K562 (cell line): ENCODE data around the gene PRKCE. TPM values are rescaled to one million over a fixed set of nuclear protein-coding genes. Genes with fewer than 3 reads are reported as not detected.

Source experiments
- ARID2 ChIP-seq: fragments of 450-650 bp; IDR thresholded peaks from 2 replicates; pipeline ENCODE4 v1.6.1; 2017; ENCODE audit warnings: antibody characterized with exemption, mild to moderate bottlenecking
- CBX3 ChIP-seq, 2 experiments: IDR thresholded peaks; 1 replicate in 1 of 2; 2 replicates in 1 of 2; pipeline ENCODE4 v1.6.1; 2012; ENCODE audit warnings: inconsistent platforms in 2 of 2, low read length in 2 of 2, borderline replicate concordance in 1 of 2, control low read depth in 1 of 2
- SMC3 ChIP-seq: conservative IDR thresholded peaks from 2 replicates; pipeline ENCODE4 v1.6.1; 2011; ENCODE audit warnings: low read depth, low read length, improper control_type of control experiment; ENCODE audit not compliant: insufficient read depth
- STAG1 ChIP-seq: sonication (generic); formaldehyde crosslinking; IDR thresholded peaks from 2 replicates; pipeline ENCODE4 v1.5.0; 2020; ENCODE audit warnings: missing genetic modification reagents, borderline replicate concordance
- ZNF589 ChIP-seq: fragments of 200-800 bp; sonication (Bioruptor generic); IDR thresholded peaks from 2 replicates; pipeline ENCODE4 v1.6.1; 2016; ENCODE audit warnings: low read depth, missing genetic modification characterization, missing compliant biosample characterization
- polyA plus RNA-seq, 8 experiments: library from polyadenylated mRNA; depleted of rRNA in 4 of 8; stranded (reverse) in 5 of 8; unstranded in 3 of 8; fragments of >200 nt; fragmentation: Nextera tagmentation in 2 of 8; fragmentation: Illumina TruSeq in 1 of 8; extraction: Ambion mirVana in 2 of 8; extraction: Trizol in 1 of 8; gene quantifications; 2 replicates each; pipeline versions ENCODE4 v1.2.1 to v1.2.3, GENCODE V29; 2011 to 2014; ENCODE audit warnings: inconsistent platforms in 1 of 8, missing spikeins in 1 of 8
- total RNA-seq, 7 experiments: library from RNA; depleted of rRNA in 6 of 7; stranded (reverse); fragments of >200 nt in 6 of 7; fragmentation: Illumina TruSeq in 2 of 7; extraction: Trizol in 2 of 7; gene quantifications; 2 replicates each; pipeline versions ENCODE4 v1.2.1 to v1.2.3, GENCODE V29; 2011 to 2021; ENCODE audit warnings: low replicate concordance in 1 of 7
- TF ChIP-seq, protein P1 (sequence below): fragments of 200-600 bp; sonication (generic); IDR thresholded peaks from one replicate; pipeline ENCODE4 v1.6.1; 2012; ENCODE audit warnings: mild to moderate bottlenecking, low read depth, low read length, inconsistent platforms
- TF ChIP-seq, protein P2 (sequence below): sonication (generic); formaldehyde crosslinking; IDR thresholded peaks from 2 replicates; pipeline ENCODE4 v1.8.0; 2023; ENCODE audit warnings: mild to moderate bottlenecking, missing genetic modification reagents
- TF ChIP-seq, protein P3 (sequence below), 3 experiments: IDR thresholded peaks in 2 of 3; conservative IDR thresholded peaks in 1 of 3; 2 replicates each; pipeline ENCODE4 v1.5.1; 2011 to 2012; ENCODE audit warnings: low read length in 3 of 3, mild to moderate bottlenecking in 3 of 3, control low read depth in 2 of 3, improper control_type of control experiment in 1 of 3, inconsistent platforms in 1 of 3, low read depth in 1 of 3, mixed read lengths in 1 of 3, moderate library complexity in 1 of 3; ENCODE audit not compliant: insufficient read depth in 2 of 3

PRKCE gene
- total and polyA plus RNA-seq, 9 of the 15 experiments (the other 6 are each of a cell fraction or from before 2014, with no cell fraction given) = 0.06 to 1.0 (median 0.22) TPM; not detected in 1

DNA sequence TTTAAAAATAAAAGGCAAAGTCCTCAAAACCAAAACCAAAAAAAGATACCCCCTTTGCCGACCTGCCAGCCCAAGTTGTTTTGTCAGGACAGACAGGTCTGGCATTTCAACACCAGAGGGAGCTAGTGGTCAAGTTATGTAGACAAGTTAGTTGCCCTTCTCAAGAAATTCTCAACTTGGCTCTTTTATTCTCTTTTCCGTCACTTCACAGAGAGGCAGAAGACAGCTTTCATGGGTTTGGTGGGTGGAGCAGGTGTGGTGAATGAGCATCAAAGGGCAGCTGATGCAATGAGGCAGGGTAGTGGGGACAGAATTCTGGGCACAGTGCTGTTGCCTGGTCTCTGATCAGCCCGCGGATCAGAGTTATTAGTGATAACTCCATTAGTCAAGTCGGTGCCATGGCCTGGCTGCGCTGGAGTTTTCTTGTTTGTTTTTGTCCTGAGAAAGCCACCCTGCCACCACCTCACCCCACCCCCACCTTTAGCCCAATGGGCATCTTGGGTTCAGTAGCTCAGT lies 342.1 kb downstream of the PRKCE start (continued):
- TF ChIP-seq, protein P1, sequence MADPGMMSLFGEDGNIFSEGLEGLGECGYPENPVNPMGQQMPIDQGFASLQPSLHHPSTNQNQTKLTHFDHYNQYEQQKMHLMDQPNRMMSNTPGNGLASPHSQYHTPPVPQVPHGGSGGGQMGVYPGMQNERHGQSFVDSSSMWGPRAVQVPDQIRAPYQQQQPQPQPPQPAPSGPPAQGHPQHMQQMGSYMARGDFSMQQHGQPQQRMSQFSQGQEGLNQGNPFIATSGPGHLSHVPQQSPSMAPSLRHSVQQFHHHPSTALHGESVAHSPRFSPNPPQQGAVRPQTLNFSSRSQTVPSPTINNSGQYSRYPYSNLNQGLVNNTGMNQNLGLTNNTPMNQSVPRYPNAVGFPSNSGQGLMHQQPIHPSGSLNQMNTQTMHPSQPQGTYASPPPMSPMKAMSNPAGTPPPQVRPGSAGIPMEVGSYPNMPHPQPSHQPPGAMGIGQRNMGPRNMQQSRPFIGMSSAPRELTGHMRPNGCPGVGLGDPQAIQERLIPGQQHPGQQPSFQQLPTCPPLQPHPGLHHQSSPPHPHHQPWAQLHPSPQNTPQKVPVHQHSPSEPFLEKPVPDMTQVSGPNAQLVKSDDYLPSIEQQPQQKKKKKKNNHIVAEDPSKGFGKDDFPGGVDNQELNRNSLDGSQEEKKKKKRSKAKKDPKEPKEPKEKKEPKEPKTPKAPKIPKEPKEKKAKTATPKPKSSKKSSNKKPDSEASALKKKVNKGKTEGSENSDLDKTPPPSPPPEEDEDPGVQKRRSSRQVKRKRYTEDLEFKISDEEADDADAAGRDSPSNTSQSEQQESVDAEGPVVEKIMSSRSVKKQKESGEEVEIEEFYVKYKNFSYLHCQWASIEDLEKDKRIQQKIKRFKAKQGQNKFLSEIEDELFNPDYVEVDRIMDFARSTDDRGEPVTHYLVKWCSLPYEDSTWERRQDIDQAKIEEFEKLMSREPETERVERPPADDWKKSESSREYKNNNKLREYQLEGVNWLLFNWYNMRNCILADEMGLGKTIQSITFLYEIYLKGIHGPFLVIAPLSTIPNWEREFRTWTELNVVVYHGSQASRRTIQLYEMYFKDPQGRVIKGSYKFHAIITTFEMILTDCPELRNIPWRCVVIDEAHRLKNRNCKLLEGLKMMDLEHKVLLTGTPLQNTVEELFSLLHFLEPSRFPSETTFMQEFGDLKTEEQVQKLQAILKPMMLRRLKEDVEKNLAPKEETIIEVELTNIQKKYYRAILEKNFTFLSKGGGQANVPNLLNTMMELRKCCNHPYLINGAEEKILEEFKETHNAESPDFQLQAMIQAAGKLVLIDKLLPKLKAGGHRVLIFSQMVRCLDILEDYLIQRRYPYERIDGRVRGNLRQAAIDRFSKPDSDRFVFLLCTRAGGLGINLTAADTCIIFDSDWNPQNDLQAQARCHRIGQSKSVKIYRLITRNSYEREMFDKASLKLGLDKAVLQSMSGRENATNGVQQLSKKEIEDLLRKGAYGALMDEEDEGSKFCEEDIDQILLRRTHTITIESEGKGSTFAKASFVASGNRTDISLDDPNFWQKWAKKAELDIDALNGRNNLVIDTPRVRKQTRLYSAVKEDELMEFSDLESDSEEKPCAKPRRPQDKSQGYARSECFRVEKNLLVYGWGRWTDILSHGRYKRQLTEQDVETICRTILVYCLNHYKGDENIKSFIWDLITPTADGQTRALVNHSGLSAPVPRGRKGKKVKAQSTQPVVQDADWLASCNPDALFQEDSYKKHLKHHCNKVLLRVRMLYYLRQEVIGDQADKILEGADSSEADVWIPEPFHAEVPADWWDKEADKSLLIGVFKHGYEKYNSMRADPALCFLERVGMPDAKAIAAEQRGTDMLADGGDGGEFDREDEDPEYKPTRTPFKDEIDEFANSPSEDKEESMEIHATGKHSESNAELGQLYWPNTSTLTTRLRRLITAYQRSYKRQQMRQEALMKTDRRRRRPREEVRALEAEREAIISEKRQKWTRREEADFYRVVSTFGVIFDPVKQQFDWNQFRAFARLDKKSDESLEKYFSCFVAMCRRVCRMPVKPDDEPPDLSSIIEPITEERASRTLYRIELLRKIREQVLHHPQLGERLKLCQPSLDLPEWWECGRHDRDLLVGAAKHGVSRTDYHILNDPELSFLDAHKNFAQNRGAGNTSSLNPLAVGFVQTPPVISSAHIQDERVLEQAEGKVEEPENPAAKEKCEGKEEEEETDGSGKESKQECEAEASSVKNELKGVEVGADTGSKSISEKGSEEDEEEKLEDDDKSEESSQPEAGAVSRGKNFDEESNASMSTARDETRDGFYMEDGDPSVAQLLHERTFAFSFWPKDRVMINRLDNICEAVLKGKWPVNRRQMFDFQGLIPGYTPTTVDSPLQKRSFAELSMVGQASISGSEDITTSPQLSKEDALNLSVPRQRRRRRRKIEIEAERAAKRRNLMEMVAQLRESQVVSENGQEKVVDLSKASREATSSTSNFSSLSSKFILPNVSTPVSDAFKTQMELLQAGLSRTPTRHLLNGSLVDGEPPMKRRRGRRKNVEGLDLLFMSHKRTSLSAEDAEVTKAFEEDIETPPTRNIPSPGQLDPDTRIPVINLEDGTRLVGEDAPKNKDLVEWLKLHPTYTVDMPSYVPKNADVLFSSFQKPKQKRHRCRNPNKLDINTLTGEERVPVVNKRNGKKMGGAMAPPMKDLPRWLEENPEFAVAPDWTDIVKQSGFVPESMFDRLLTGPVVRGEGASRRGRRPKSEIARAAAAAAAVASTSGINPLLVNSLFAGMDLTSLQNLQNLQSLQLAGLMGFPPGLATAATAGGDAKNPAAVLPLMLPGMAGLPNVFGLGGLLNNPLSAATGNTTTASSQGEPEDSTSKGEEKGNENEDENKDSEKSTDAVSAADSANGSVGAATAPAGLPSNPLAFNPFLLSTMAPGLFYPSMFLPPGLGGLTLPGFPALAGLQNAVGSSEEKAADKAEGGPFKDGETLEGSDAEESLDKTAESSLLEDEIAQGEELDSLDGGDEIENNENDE = no peak
- TF ChIP-seq, protein P2, sequence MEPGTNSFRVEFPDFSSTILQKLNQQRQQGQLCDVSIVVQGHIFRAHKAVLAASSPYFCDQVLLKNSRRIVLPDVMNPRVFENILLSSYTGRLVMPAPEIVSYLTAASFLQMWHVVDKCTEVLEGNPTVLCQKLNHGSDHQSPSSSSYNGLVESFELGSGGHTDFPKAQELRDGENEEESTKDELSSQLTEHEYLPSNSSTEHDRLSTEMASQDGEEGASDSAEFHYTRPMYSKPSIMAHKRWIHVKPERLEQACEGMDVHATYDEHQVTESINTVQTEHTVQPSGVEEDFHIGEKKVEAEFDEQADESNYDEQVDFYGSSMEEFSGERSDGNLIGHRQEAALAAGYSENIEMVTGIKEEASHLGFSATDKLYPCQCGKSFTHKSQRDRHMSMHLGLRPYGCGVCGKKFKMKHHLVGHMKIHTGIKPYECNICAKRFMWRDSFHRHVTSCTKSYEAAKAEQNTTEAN (CRISPR knock-in tag) = no peak
- TF ChIP-seq ZNF589 (CRISPR knock-in tag) = no peak
- peak; percentile 90 for TF ChIP-seq STAG1 (CRISPR knock-in tag)
- TF ChIP-seq, protein P3, sequence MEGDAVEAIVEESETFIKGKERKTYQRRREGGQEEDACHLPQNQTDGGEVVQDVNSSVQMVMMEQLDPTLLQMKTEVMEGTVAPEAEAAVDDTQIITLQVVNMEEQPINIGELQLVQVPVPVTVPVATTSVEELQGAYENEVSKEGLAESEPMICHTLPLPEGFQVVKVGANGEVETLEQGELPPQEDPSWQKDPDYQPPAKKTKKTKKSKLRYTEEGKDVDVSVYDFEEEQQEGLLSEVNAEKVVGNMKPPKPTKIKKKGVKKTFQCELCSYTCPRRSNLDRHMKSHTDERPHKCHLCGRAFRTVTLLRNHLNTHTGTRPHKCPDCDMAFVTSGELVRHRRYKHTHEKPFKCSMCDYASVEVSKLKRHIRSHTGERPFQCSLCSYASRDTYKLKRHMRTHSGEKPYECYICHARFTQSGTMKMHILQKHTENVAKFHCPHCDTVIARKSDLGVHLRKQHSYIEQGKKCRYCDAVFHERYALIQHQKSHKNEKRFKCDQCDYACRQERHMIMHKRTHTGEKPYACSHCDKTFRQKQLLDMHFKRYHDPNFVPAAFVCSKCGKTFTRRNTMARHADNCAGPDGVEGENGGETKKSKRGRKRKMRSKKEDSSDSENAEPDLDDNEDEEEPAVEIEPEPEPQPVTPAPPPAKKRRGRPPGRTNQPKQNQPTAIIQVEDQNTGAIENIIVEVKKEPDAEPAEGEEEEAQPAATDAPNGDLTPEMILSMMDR (IDR thresholded peaks at IDR 0.05 in 2 of 3, conservative IDR thresholded peaks at IDR 0.05 in 1 of 3; ENCODE audit: insufficient read depth in 2 of 3, low read depth in 1 of 3, low read length in 3 of 3) = peak; percentile 62 to 81 (median 76)
- no peak for TF ChIP-seq CBX3 (IDR thresholded peaks at IDR 0.05; ENCODE audit: borderline replicate concordance in 1 of 2, low read length in 2 of 2)
- peak; percentile 64; the same call in 1 of the 2 replicates for TF ChIP-seq ARID2
- TF ChIP-seq SMC3 = peak; percentile 80
